Fibroblast of pulmonary artery (primary cell): Measurements from ENCODE around the gene RELCH.

Source experiments
- DNase-seq: peaks from one replicate; pipeline ENCODE4 v3.0.0-alpha.2; 2010; ENCODE audit warnings: low read depth
- H3K4me3 ChIP-seq: replicated peaks from 2 replicates; pipeline ENCODE4 v1.5.1; 2011; ENCODE audit warnings: low read depth, mild to moderate bottlenecking, control low read depth, low read length, moderate library complexity
- TF ChIP-seq, protein P1 (sequence below): IDR thresholded peaks from 2 replicates; pipeline ENCODE4 v1.5.1; 2011; ENCODE audit warnings: mild to moderate bottlenecking, control low read depth, low read length, inconsistent platforms; ENCODE audit errors: missing control alignments

Gene RELCH

GRCh38 chr18:62249478-62250097, 62.5 kb downstream of the RELCH start:
- no peak overlapping the region for H3K4me3 ChIP-seq
- peak; percentile 91 for DNase-seq
- TF ChIP-seq, protein P1, sequence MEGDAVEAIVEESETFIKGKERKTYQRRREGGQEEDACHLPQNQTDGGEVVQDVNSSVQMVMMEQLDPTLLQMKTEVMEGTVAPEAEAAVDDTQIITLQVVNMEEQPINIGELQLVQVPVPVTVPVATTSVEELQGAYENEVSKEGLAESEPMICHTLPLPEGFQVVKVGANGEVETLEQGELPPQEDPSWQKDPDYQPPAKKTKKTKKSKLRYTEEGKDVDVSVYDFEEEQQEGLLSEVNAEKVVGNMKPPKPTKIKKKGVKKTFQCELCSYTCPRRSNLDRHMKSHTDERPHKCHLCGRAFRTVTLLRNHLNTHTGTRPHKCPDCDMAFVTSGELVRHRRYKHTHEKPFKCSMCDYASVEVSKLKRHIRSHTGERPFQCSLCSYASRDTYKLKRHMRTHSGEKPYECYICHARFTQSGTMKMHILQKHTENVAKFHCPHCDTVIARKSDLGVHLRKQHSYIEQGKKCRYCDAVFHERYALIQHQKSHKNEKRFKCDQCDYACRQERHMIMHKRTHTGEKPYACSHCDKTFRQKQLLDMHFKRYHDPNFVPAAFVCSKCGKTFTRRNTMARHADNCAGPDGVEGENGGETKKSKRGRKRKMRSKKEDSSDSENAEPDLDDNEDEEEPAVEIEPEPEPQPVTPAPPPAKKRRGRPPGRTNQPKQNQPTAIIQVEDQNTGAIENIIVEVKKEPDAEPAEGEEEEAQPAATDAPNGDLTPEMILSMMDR: peak; percentile 83

DNA sequence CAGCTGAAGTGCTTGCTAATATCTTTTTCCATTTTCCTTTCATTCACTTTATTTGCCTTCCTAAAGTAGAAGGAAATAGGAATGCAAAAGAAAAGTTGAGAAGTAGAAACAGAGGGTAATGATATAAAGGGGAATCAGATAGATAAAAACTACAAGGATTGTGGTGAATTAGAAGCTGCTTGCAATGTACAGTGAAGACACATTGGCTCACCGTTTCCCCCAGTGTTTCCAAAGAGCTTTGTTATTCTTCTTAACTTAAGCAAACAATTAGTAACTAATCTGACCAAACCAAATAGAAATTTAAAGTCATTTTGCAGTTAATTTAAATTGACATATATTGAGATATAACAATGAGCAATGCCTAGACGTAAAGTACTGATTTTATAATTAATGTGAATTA, 63.4 kb downstream of the RELCH start:
- TF ChIP-seq, protein P1: no peak
- no peak overlapping the region for H3K4me3 ChIP-seq
- DNase-seq: no peak

- TF ChIP-seq, protein P1: no peak
- no peak for DNase-seq
- H3K4me3 ChIP-seq: no peak overlapping the region
Measured at GRCh38 chr18:62258093-62258492, 71.0 kb downstream of the RELCH start.

- H3K4me3 ChIP-seq: no peak overlapping the region
- TF ChIP-seq, protein P1: no peak
- no peak for DNase-seq
Measured at GRCh38 chr18:62258616-62259015, 71.6 kb downstream of the RELCH start.

- no peak overlapping the region for H3K4me3 ChIP-seq
- no peak for DNase-seq
- TF ChIP-seq, protein P1: no peak
Measured at GRCh38 chr18:62262061-62262460, 75.0 kb downstream of the RELCH start.

GRCh38 chr18:62264984-62265383, 77.9 kb downstream of the RELCH start:
- no peak overlapping the region for H3K4me3 ChIP-seq
- no peak for DNase-seq
- TF ChIP-seq, protein P1: no peak

- no peak for DNase-seq
Measured at GRCh38 chr18:62277045-62277444, 90.0 kb downstream of the RELCH start.

More at GRCh38 chr18:62277045-62277444, 90.0 kb downstream of the RELCH start:
- TF ChIP-seq, protein P1: no peak
- H3K4me3 ChIP-seq: no peak overlapping the region
